Endodermal cell (in vitro differentiated cells): Measurements from ENCODE around the gene TFAP2A. TPM values are rescaled to one million over a fixed set of nuclear protein-coding genes. Genes with fewer than 3 reads are reported as not detected.

Experiments
- DNase-seq: peaks from one replicate; pipeline ENCODE4 v3.0.0-alpha.2; 2017
- H3K27ac ChIP-seq: 2 replicates; pipeline ENCODE4 v1.5.1; 2013; ENCODE audit warnings: mild to moderate bottlenecking, low read depth, low read length, moderate library complexity
- H3K27me3 ChIP-seq: 2 replicates; pipeline ENCODE4 v1.6.1; 2013; ENCODE audit warnings: mild to moderate bottlenecking, low read length, moderate library complexity; ENCODE audit not compliant: insufficient read depth, control insufficient read depth, poor library complexity, severe bottlenecking
- H3K36me3 ChIP-seq: 2 replicates; pipeline ENCODE4 v1.7.0; 2013; ENCODE audit warnings: mild to moderate bottlenecking, low read length, moderate library complexity; ENCODE audit not compliant: control insufficient read depth, insufficient read depth
- H3K4me1 ChIP-seq: one replicate; pipeline ENCODE4 v1.7.0; 2013; ENCODE audit warnings: low read length; ENCODE audit not compliant: control insufficient read depth, insufficient read depth
- H3K4me3 ChIP-seq: 2 replicates; pipeline ENCODE4 v1.5.1; 2013; ENCODE audit warnings: mild to moderate bottlenecking, low read length, moderate library complexity
- H3K9ac ChIP-seq: 2 replicates; pipeline ENCODE4 v1.6.1; 2013; ENCODE audit warnings: mild to moderate bottlenecking, low read length, moderate library complexity; ENCODE audit not compliant: poor library complexity, severe bottlenecking; ENCODE audit errors: extremely low read depth
- H3K9me3 ChIP-seq: 2 replicates; pipeline ENCODE4 v1.6.1; 2013; ENCODE audit warnings: mild to moderate bottlenecking, low read length, moderate library complexity; ENCODE audit not compliant: control insufficient read depth
- H3K27ac Mint-ChIP-seq: 2 replicates; pipeline ENCODE4 v1.8.0; 2020; ENCODE audit warnings: mixed read lengths
- H3K27me3 Mint-ChIP-seq: 2 replicates; pipeline ENCODE4 v1.8.0; 2021; ENCODE audit warnings: mild to moderate bottlenecking, mixed read lengths; ENCODE audit not compliant: insufficient read depth
- H3K36me3 Mint-ChIP-seq: 2 replicates; pipeline ENCODE4 v1.8.0; 2020; ENCODE audit warnings: low read depth, mixed read lengths
- H3K4me1 Mint-ChIP-seq: 2 replicates; pipeline ENCODE4 v1.8.0; 2020; ENCODE audit warnings: mixed read lengths
- H3K4me3 Mint-ChIP-seq: 2 replicates; pipeline ENCODE4 v1.8.0; 2020; ENCODE audit warnings: mild to moderate bottlenecking, moderate library complexity, mixed read lengths
- H3K9me3 Mint-ChIP-seq: 2 replicates; pipeline ENCODE4 v1.8.0; 2020; ENCODE audit warnings: mild to moderate bottlenecking, mixed read lengths
- WGBS, 2 experiments: methylation state at CpG; one replicate each; pipeline versions ENCODE4 v1.1.5 to v1.1.7; 2013; ENCODE audit warnings: missing lambda C conversion rate in 2 of 2, mixed read lengths in 1 of 2; ENCODE audit not compliant: insufficient coverage in 1 of 2, insufficient read length in 1 of 2; 5-methylcytosine and 5-hydroxymethylcytosine counted together
- total RNA-seq, 2 donors: library from RNA; stranded (reverse); fragmentation: NEBNext Ultra II Directional in 1 of 2; extraction: Animal tissue kit (Norgen Biotek cat#: 25700) in 1 of 2; gene quantifications; 2 replicates in 1 of 2; 3 replicates in 1 of 2; pipeline ENCODE4 v1.2.1, GENCODE V29; 2021
- TF ChIP-seq, protein P1 (sequence below): fragments of 200-600 bp; sonication (generic); conservative IDR thresholded peaks from 2 replicates; pipeline ENCODE4 v1.5.0; 2021; ENCODE audit warnings: antibody characterized with exemption, mild to moderate bottlenecking

The TFAP2A gene
- total RNA-seq, 2 donors from 2014 or later = 0.51 to 0.69 TPM

DNA sequence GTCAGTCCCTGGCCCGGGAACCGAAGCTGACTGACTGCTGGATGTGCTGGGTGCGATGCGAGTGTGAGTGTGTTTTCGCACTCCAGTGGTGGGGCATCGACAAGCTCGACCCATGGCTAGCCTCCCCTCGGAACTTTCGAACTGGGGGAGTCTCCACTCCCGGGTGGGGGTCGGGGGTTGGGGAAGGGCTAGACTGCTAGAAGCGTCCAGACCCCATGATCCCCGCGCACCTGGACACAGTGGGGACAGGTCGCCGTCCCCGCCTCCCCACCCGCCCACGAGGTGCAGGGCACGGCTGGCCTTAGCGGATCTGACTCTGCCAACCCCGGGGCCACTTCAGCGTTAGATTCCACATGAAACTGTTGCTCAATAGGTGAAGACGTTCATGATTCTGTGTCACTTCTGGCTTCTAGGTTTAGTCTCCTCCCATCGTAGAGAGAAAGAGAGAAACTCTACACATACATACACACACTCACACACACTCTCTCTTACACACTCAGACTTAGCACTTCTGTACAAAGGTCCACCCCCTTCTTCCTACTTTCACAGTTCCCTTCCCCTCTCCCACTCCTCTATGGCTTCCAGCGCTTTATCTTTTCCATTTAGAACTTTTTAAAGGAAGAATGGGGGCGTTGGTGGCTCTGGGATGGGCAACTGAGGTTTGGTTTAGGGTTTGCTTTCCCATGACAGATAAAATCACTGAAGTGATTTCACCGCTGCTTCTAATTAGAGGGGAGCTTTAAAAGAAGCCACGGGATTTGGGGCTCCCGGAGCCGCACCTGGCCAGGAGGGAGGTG lies 5.1 kb upstream of the TFAP2A start:
- Histone ChIP-seq H3K9me3 (no peaks in the 10 kb centered on the region), H3K36me3 (no peaks in the 10 kb centered on the region), H3K4me3 (peak overlapping the region; percentile 68), H3K27ac (no peak overlapping the region), H3K27me3 (peaks cover 100% of the 10 kb centered on the region), H3K9ac (no peak overlapping the region), H3K4me1 (peaks cover 5% of the 10 kb centered on the region)
- peaks cover 48% of the 10 kb centered on the region for H3K4me1 Mint-ChIP-seq
- no peak overlapping the region for H3K27ac Mint-ChIP-seq
- WGBS, 2 experiments = 3% methylated on average over 15 to 31 of the region's 31 CpGs
- TF ChIP-seq, protein P1, sequence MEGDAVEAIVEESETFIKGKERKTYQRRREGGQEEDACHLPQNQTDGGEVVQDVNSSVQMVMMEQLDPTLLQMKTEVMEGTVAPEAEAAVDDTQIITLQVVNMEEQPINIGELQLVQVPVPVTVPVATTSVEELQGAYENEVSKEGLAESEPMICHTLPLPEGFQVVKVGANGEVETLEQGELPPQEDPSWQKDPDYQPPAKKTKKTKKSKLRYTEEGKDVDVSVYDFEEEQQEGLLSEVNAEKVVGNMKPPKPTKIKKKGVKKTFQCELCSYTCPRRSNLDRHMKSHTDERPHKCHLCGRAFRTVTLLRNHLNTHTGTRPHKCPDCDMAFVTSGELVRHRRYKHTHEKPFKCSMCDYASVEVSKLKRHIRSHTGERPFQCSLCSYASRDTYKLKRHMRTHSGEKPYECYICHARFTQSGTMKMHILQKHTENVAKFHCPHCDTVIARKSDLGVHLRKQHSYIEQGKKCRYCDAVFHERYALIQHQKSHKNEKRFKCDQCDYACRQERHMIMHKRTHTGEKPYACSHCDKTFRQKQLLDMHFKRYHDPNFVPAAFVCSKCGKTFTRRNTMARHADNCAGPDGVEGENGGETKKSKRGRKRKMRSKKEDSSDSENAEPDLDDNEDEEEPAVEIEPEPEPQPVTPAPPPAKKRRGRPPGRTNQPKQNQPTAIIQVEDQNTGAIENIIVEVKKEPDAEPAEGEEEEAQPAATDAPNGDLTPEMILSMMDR = no peak
- peak overlapping the region; percentile 48 for H3K4me3 Mint-ChIP-seq
- DNase-seq = no peak
- no peaks in the 10 kb centered on the region for H3K36me3 Mint-ChIP-seq
- H3K27me3 Mint-ChIP-seq = peaks cover 100% of the 10 kb centered on the region
- H3K9me3 Mint-ChIP-seq = no peaks in the 10 kb centered on the region

DNA sequence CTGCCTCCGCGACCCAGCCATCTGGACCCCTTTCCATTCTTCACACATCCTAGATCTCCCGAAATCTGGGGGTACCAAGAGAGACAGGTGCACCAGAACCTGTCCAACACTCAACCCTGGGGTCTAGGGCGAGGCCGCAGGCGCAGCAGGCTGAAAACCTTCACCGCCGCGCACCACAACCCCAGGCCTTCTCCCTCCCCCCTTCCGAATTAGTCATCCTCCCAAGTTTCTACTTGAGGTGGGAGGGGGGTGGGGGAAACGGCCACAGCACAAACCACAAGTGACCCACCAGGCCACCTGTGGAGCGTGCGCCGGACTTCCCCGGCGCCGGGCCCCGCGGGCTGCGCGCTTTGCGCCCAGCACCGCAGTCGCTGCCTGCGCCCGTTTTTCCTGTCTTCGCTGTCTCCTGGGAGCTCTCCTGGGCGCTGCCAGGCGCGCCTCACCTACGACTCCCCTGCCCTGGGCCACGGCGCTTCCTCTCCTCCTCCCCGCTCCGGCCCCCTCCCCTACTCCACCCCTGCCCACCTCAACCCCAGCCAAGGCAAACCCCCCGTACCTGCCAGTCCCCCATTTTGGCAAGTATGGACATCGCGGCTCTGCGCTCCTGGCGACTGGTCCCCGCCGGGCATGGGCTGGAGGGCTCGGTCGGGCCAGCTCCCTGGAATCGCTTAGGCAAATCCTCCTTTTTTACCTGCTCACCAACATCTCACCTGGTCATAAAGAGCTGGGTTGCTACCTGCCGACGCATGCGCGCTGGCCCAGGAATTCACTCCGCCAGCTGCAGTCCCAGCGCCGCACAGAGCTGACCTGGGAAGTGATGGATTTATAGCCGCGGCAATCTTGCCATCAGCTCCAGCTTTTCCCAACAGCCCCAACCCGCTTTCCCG lies 4.2 kb upstream of the TFAP2A start:
- Histone ChIP-seq H3K36me3 (no peaks in the 10 kb centered on the region), H3K9me3 (no peaks in the 10 kb centered on the region), H3K4me1 (peaks cover 2% of the 10 kb centered on the region), H3K9ac (no peak overlapping the region), H3K4me3 (peak overlapping the region; percentile 68), H3K27ac (no peak overlapping the region), H3K27me3 (peaks cover 100% of the 10 kb centered on the region)
- TF ChIP-seq, protein P1 = no peak
- H3K27ac Mint-ChIP-seq = no peak overlapping the region
- WGBS, 2 experiments = 1 to 4% methylated on average over 17 to 52 of the region's 56 CpGs
- H3K36me3 Mint-ChIP-seq = no peaks in the 10 kb centered on the region
- DNase-seq = peak; percentile 93
- H3K27me3 Mint-ChIP-seq = peaks cover 100% of the 10 kb centered on the region
- peak overlapping the region; percentile 48 for H3K4me3 Mint-ChIP-seq
- no peaks in the 10 kb centered on the region for H3K9me3 Mint-ChIP-seq
- H3K4me1 Mint-ChIP-seq = peaks cover 43% of the 10 kb centered on the region

DNA sequence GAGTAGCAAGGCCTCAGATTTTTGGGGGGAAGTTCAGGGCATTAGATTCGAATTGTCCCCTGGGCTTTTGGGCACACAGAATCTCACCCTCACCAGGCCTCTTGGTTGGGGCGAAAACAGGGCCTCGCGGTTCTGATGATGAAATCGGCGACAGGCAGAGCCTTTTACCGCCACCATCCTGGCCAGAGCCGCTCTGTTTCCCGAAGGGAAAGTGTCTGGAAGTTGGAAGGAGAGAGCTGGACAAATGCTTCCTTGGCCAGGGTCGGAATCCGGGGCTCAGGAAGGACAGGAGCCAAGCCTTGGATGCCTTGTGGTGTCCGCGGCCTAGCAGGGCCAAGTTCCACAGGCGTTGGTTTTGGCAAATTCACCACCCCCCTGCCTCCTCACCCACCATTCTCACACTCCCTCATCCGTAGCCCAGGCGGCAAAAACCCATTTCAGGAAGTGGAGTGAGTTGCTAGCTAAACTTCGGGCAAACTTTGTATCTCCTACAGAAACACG lies 3.5 kb upstream of the TFAP2A start:
- H3K9ac ChIP-seq = no peak overlapping the region
- TF ChIP-seq, protein P1 = no peak
- Mint-ChIP-seq H3K4me3 (peak overlapping the region; percentile 48), H3K9me3 (no peaks in the 10 kb centered on the region), H3K27ac (no peak overlapping the region), H3K36me3 (no peaks in the 10 kb centered on the region), H3K27me3 (peaks cover 100% of the 10 kb centered on the region), H3K4me1 (peaks cover 46% of the 10 kb centered on the region)
- peaks cover 3% of the 10 kb centered on the region for H3K4me1 ChIP-seq
- H3K4me3 ChIP-seq = peak overlapping the region; percentile 68
- H3K9me3 ChIP-seq = no peaks in the 10 kb centered on the region
- 13 to 20% methylated on average over 2 to 18 of the region's 18 CpGs for WGBS, 2 experiments
- H3K36me3 ChIP-seq = no peaks in the 10 kb centered on the region
- peak; percentile 66 for DNase-seq
- H3K27me3 ChIP-seq = peaks cover 100% of the 10 kb centered on the region
- no peak overlapping the region for H3K27ac ChIP-seq
